ENCODE results near the gene FUT7.
"Not testable (repeated sequence)": the region's sequence is repeated elsewhere in the genome, so short reads cannot be mapped to it uniquely, and the experiment has no call there.

FUT7 gene

DNA sequence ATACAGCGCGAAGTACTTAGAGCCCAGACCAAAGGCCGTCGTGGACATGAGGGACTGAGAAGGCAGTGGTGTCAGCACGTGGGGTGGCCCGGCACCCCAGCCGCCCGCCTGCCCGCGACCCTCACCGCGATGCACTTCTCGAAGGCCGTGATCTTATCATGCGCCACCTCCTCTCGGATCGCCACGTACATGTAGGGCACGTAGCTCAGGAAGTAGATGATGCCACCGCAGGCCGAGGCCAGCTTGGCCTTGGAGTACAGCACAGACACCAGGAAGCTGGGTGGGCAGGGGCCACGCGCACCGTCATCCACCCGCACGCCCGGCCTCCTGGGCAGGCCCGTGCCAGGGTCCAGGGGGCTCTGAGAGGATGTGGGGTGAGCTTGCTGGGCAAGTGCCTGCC lies 14.8 kb downstream of the FUT7 start:
- no peak for DNase-seq

DNA sequence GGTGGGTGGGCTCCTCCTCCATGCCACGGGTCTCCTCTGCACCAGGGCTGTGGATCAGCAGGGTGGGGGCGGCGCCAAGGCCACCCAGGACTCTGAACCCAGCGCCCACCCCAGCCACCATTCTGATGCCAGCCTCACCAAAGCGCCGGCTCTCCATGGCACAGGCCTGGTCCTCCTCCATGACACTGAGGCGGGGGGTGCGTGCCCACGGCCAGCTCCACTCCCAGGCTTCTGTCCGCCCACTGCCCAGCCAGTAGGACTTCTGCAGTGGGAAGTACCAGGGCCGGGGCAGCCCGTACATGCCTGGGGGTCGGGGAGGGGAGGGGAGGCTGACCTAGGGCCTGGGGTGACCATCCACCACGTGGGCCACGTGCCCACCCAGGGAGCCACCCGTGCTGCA lies 15.5 kb downstream of the FUT7 start:
- no peak for DNase-seq

GRCh38 chr9:137015976-137016375 lies 15.9 kb downstream of the FUT7 start:
- no peak for DNase-seq

DNA sequence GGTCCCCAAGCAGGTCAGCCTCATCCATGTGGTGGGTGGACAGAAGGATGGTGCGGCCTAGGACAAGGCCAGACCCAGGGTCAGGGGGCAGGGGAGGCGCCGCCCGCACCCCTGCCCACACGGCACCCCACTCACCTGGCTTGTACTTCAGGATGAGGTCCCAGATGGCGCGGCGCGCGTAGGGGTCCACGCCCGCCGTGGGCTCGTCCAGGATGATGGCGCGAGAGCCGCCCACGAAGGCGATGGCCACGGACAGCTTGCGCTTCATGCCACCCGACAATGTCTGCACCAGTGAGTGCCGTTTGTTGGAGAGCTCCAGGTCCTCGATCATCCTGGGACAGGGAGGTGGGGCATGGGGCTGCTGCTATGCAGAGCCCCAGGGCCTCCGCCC lies 16.4 kb downstream of the FUT7 start:
- no peak for DNase-seq

GRCh38 chr9:137014776-137015539 lies 16.9 kb downstream of the FUT7 start:
- no peak for DNase-seq

- DNase-seq: no peak
Measured at GRCh38 chr9:137014166-137014565, 17.7 kb downstream of the FUT7 start.

DNA sequence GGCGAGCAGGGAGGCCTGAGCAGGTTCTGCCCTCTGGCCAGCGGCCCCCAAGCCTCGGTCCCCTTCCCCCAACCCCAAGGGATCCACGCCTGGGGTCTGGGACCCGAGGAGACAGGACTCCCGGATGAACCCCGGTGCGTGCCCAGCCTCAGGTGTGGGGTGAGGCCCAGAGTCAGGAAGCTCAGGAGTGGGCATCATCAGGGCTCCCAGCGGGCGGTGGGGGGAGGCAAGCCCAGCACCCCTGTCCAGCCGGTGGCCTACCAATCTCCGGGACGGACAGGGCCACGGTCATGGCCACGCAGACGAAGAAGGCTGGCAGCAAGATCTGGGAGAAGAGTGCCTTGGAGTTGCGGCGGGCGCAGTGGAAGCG lies 18.3 kb downstream of the FUT7 start:
- DNase-seq: no peak

DNA sequence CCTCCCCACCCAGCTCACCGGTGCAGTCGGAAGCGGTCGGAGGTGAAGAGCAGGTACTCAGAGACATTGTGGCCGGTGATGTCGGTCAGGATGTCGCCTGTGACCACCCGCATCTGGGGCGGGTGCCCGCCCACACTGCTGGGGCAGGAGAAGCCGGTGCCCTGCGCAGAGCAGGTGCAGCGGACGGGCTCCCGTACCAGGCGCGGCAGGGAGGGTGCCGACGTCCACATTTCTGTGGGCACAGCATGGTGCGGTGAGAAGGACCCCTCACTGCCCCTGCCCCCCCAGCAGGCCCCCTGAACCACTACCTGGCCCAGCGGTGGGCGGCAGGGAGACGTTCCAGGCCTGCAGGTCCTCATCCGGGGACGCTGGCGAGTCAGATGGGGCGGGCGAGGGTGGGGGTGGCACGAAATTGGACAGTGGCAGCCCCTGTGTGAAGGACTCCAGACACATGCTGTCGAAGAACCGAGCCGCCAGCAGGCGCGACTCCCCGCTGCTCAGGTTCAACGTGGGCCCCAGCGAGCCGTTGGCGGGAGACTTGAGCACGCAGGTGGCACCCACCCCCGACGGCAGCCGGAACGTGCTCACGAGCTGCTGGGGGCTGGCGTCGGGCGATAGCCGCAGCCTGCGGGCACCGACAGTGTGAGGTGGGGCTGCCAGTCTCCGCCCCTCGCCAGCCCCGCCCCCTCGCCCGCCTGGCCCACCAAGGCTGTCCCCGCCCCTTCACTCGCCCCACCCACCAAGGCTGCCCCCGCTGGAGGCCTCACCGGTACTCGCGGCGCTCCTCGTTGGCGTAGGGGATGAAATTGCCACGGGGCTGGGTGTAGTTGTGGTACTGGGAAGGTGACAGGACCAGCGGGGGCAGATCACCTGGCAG lies 19.0 kb downstream of the FUT7 start:
- no peak for DNase-seq

DNA sequence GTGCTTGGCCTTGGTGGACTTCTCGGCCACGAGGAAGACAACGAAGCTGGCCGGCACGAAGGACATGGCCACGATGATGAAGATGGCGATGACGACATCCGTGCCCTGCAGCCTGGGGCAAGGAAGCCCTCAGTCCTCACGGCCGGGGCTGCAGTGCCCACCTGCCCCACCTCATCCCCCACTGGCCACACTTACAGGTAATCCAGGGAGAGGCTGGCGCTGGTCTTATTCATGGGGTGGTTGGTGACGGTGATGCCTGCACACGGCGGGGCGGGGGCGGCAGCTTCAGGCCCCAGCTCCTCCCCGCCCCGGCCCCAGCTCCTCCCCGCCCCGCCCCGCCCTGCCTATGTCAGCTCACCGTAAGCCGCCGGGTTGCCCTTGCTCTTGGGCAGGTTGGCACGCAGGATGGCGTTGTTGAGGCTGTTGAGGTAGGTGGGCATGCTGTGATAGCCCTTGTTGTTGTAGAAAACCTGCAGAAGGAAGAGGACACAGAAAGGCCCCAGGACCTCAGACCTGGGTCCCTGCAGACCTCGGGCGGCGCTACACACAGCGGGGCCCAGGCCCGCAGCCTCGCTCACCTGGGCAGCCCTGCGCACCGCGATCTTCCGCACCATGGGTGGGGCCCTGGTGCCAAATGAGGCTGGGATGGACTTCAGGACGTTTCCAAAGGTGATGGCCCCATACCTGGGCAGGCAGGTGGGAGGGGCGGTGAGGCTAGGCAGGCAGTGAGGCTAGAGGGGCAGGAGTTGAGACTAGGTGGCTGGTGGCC lies 19.8 kb downstream of the FUT7 start:
- no peak for DNase-seq

- no peak for DNase-seq
Measured at GRCh38 chr9:137011156-137011555, 20.7 kb downstream of the FUT7 start.

DNA sequence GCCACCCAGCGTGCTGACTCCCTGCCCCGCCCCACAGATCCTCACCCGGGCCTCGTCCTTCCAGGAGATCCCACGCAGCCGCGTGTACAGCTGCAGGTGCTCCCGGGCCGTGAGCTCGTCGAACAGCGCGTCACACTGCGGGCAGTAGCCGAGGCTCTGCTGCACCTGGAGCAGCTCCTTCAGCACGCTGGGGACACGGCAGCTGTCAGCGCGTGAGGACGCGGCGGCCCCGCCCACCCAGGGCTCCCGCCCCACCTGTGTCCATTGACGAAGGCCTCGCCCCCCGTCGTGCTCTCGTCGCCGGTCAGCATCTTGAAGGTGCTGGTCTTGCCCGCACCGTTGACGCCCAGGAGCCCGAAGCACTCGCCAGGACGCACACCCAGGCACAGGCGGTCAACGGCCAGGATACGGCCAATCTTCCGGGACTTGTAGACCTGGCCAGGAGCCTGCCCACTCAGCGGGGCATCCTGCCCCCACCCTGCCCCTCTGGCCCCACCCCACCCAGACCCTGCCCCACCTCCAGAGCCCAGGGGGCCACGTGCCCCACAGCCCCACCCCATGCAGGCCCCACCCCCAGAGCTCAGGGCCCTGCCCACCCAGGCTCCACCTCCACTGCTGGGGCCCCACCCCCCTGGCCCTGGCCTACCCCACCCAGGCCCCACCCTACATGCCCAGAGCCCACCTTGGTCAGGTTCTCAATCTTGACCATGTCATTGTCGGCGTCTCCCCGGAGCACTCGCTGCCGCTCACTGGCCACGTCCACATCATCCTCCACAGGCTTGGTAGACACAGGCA lies 21.8 kb downstream of the FUT7 start:
- no peak for DNase-seq

DNA sequence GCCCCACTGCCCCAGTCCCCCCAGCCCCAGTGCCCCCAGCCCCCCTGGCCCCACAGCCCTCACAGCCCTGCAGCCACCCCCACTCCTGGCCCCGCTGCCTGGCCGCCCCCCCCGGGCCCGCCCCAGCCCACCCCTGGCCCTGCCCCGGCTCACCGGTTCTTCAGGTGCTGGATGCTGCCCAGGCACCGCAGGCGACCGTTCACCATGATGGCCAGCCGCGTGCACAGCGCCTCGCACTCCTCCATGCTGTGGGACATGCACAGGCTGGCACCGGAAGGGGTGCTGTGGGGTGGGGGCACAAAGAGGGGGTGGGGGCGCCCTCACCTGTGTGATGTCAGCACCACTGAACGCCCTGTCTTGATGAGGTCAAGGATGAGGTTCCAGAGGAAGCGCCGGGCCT lies 22.7 kb downstream of the FUT7 start:
- no peak for DNase-seq

GRCh38 chr9:137008312-137008711 lies 23.6 kb downstream of the FUT7 start:
- DNase-seq: no peak

DNA sequence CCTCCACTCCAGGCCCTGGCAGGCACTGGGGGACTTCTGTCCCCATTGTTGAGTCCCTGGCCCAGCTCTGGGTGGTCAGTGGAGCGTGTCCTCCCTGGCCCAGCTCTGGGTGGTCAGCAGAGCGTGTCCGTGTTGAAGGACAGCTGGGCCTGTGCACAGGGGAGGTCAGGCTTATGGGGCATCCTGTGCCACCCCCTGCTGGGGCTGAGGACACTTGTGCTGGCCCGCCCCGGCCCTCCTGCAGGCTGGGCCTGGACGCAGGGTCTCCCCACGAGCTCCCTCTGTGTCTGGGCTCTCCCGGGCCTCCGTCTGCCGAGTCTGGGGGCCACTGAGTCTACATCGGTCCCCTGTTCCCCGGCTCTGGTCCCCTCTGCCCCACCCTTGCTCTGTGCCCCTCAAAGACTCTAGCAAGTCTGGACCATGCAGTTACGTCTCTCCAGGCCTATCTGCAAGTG lies 24.0 kb downstream of the FUT7 start:
- no peak for DNase-seq

DNA sequence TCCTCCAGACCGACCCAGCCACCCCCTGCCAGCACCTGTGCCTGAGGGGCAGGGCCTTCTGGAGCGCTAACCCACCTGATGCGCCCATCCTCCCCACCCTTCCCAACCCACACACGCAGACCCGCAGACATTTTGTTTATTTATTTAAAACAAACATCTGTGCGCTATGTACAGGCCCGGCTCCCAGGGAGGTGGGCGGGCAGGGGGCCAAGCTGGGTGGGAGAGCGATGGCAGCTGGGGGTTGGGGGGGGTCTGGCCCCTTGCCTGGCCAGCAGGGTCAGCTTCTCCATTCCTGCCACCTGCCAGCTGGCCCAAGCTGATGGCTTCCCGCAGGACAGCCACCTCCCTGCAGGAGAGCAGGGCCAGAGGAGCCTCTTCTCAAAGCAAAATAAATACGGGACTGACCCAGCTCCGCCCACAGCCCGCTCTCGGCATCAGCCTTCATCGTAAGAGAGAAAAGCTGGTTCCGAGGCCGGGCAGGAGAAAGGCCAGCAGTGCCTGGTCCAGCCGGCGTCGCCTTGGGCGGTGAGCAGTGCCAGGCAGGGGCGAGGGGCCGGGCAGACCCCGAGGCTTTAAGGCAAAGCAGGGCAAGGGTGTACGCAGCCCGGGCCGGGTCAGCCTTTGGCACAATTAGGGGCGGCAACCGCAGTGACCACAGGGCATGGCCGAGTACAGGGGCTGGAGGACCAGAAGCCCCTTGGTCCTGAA lies 24.6 kb downstream of the FUT7 start:
- no peak for DNase-seq

DNA sequence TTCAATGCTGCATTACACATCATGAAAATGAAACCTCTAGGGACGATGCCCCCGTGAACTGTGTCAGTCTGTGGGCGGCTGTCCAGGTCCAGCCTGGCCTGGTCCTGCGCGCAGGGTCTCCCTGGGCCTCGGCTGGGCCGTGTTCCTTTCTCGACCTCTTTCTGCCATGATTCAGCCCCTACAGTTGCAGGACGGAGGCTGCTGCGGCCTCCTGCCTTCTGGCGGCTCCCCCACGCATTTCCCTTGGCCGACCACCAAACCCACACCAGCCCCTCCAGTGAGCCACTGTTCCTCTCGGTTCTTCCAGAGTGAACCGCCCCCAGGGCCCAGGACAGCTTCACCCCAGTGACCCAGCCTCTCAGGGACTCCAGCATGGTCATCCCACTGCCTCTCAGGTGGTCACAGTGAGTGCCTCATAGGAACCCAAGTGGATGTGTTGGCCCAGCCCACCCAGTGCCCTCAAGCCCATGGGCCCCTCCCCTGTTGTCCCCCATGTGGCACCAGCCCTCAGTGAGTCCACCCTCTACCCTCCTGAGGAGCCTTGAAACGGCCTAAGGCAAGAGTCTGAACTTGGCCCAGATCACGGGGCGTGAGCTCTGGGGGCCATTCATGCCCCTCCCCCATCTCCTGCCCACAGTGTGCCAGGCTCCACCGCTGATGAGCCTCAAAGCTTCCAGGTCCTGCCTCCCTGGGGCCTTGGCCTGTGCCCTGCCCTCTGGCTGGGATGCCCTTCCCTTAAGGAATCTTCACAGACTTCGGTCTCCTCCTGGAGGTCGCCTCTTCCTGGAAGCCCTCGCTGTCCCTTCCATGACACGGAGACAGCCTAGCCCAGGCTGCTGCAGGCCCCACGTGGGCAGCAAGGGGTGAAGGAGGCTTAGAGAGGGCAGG lies 25.5 kb downstream of the FUT7 start:
- no peak for DNase-seq

GRCh38 chr9:137004285-137004684 lies 27.6 kb downstream of the FUT7 start:
- DNase-seq: not testable (repeated sequence)

DNA sequence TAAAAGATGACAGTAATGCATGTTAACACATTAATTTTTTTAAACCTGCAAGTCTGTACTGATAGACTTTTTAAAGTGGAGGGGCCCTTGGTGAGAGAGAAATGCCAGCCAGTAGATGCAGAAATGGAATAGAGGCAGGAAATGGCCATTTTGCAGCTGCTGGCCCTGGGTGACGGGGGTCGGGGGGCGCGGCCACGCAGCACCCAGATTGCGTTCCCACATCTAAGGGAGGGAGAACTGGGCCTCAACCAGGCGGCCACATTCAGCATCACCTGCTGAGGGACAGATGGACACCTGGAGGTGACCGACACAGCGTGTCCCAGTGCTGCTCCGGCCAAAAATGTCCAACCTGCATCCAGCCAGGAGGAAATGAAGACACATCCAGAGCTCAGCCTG lies 29.2 kb downstream of the FUT7 start:
- no peak for DNase-seq

- DNase-seq: no peak
Measured at GRCh38 chr9:137001857-137002645, 29.8 kb downstream of the FUT7 start.
